SK-N-MC (cell line): Measurements from ENCODE around the gene GAS6.

ENCODE experiments used
- EZH2 ChIP-seq: fragments of 200-600 bp; sonication (generic); IDR thresholded peaks from one replicate; pipeline ENCODE4 v1.6.1; 2017; ENCODE audit warnings: antibody characterized with exemption
- FOXP2 ChIP-seq: optimal IDR thresholded peaks from 2 replicates; pipeline ENCODE3; 2011; ENCODE audit warnings: mild to moderate bottlenecking, moderate library complexity; ENCODE audit not compliant: insufficient read depth; ENCODE audit errors: extremely low read length, control extremely low read depth
- POLR2AphosphoS5 ChIP-seq: IDR thresholded peaks from 2 replicates; pipeline ENCODE4 v1.6.1; 2012; ENCODE audit warnings: mild to moderate bottlenecking, low read depth, low read length, borderline replicate concordance

- TF ChIP-seq EZH2: no peak
- TF ChIP-seq POLR2AphosphoS5: no peak
- TF ChIP-seq FOXP2: no peak
These were observed 65.6 kb downstream of the GAS6 start for GRCh38 chr13:113798200-113798811.
